Karpas-422 (cell line): Measurements from ENCODE around the gene EPB41L2. TPM values are rescaled to one million over a fixed set of nuclear protein-coding genes. Genes with fewer than 3 reads are reported as not detected.
"Not testable (repeated sequence)": the region's sequence is repeated elsewhere in the genome, so short reads cannot be mapped to it uniquely, and the experiment has no call there.

Experiments used
- DNase-seq: peaks from one replicate; pipeline ENCODE4 v3.0.0-alpha.2; 2015
- H2AFZ ChIP-seq: fragments of 200-600 bp; sonication (generic); 2 replicates; pipeline ENCODE4 v1.6.1; 2014; ENCODE audit warnings: antibody characterized with exemption, low read length, mixed read lengths
- H3K27ac ChIP-seq: fragments of 200-600 bp; sonication (generic); 2 replicates; pipeline ENCODE4 v1.5.1; 2014; ENCODE audit warnings: mild to moderate bottlenecking, low read length, moderate library complexity
- H3K27me3 ChIP-seq: fragments of 200-600 bp; sonication (generic); 2 replicates; pipeline ENCODE4 v1.6.1; 2014; ENCODE audit warnings: low read length, mixed read lengths
- H3K36me3 ChIP-seq: fragments of 200-600 bp; sonication (generic); 2 replicates; pipeline ENCODE4 v1.6.1; 2014; ENCODE audit warnings: low read length, mixed read lengths; ENCODE audit not compliant: insufficient read depth
- H3K4me1 ChIP-seq: fragments of 200-600 bp; sonication (generic); 2 replicates; pipeline ENCODE4 v1.6.1; 2014; ENCODE audit warnings: mild to moderate bottlenecking, low read length, mixed read lengths
- H3K4me2 ChIP-seq: fragments of 200-600 bp; sonication (generic); 2 replicates; pipeline ENCODE4 v1.6.1; 2014; ENCODE audit warnings: low read length, low read depth, mild to moderate bottlenecking; ENCODE audit not compliant: poor library complexity, severe bottlenecking
- H3K4me3 ChIP-seq: fragments of 200-600 bp; sonication (generic); 2 replicates; pipeline ENCODE4 v1.5.1; 2014; ENCODE audit warnings: mild to moderate bottlenecking, antibody characterized with exemption, low read length, mixed read lengths
- H3K79me2 ChIP-seq: fragments of 200-600 bp; sonication (generic); 2 replicates; pipeline ENCODE4 v1.6.1; 2014; ENCODE audit warnings: mild to moderate bottlenecking, low read length, mixed read lengths
- H3K9ac ChIP-seq: fragments of 200-600 bp; sonication (generic); 2 replicates; pipeline ENCODE4 v1.6.0; 2014; ENCODE audit warnings: low read length
- H3K9me2 ChIP-seq: fragments of 200-600 bp; sonication (generic), shearing (Covaris generic); replicated peaks from 2 replicates; pipeline ENCODE4 v1.6.0; 2014; ENCODE audit warnings: mild to moderate bottlenecking, low read length, moderate library complexity; ENCODE audit not compliant: insufficient read depth
- H3K9me3 ChIP-seq: fragments of 300-700, 200-600 bp; sonication (generic); 2 replicates; pipeline ENCODE4 v1.6.1; 2014; ENCODE audit warnings: low read length, mixed read lengths
- H4K20me1 ChIP-seq: fragments of 200-600 bp; sonication (generic); 2 replicates; pipeline ENCODE4 v1.6.1; 2014; ENCODE audit warnings: mild to moderate bottlenecking, antibody characterized with exemption, low read length, low read depth; ENCODE audit not compliant: insufficient read depth
- total RNA-seq: library from RNA; depleted of rRNA; stranded (reverse); fragments of >200 nt; shearing (Covaris generic); gene quantifications from 2 replicates; pipeline ENCODE4 v1.2.3, GENCODE V29; 2014; ENCODE audit warnings: low replicate concordance

EPB41L2 gene
- total RNA-seq, 1 experiment from 2014 or later = 1.7 TPM

DNA sequence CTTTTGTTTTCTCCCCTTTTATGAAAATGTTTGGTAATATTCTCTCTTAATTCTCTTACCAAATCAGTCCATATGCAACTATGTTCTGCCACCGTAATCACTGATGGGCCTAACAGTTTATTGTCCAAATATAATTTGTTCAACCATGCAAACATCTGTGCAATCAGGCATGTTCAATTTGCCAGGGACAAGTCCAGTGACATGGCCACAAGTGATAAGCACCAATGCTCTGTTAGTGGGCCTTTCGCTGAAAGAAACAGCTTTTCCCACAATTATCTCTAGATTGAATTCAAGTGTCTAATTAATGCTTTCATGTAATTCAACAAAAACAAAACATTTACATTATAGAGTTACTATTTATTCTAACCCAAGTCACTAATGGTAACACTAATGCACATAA is 53.3 kb downstream of the EPB41L2 start:
- Histone ChIP-seq H3K36me3 (no peaks in the 10 kb centered on the region), H3K4me1 (no peaks in the 10 kb centered on the region), H2AFZ (no peak overlapping the region), H3K4me3 (no peak overlapping the region), H3K9me3 (no peaks in the 10 kb centered on the region), H3K27ac (no peak overlapping the region), H3K4me2 (no peak overlapping the region), H3K27me3 (no peaks in the 10 kb centered on the region), H4K20me1 (no peaks in the 10 kb centered on the region), H3K79me2 (no peaks in the 10 kb centered on the region), H3K9me2 (no peaks in the 10 kb centered on the region), H3K9ac (no peak overlapping the region)
- no peak for DNase-seq

DNA sequence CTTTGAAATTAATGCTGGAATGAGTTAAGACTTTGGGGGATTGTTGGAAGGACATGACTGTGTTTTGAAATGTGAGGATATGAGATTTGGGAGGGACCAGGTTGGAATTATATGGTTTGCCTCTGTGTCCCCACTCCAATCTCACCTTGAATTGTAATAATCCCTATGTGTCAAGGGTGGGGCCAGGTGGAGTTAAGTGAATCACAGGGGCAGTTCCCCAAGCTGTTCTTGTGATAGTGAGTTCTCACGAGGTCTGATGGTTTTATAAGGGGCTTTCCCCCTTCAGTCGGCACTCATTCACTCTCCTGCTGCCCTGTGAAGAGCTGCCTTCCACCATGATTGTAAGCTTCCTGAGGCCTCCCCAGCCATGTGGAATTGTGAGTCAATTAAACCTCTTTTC is 54.1 kb downstream of the EPB41L2 start:
- DNase-seq, H3K4me3 ChIP-seq, H3K9me2 ChIP-seq, H3K4me1 ChIP-seq, H3K27ac ChIP-seq, H3K9ac ChIP-seq, H3K27me3 ChIP-seq, H4K20me1 ChIP-seq, H3K4me2 ChIP-seq, H3K9me3 ChIP-seq, H2AFZ ChIP-seq, H3K79me2 ChIP-seq, H3K36me3 ChIP-seq: not testable (repeated sequence)

DNA sequence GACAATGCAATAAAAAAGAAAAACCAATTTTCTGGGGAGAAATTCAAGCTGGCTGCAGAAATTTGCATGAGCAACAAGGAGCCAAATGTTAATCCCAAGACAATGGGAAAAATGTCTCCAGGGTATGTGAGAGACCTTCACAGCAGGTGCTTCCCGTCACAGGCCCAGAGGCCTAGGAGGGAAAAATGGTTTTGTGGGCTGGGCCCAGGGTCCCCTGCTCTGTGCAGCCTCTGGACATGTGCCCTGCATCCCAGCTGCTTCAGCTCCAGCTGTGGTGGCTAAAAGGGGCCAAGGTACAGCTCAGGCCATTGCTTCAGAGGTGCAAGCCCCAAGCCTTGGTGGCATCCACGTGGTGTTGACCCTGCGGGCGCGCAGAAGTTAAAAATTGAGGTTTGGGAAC is 55.1 kb downstream of the EPB41L2 start:
- not testable (repeated sequence) for H2AFZ ChIP-seq, H3K27ac ChIP-seq, H4K20me1 ChIP-seq, H3K36me3 ChIP-seq, H3K4me3 ChIP-seq, H3K4me1 ChIP-seq, H3K79me2 ChIP-seq, H3K4me2 ChIP-seq, H3K9me3 ChIP-seq, H3K27me3 ChIP-seq, DNase-seq, H3K9me2 ChIP-seq, H3K9ac ChIP-seq

DNA sequence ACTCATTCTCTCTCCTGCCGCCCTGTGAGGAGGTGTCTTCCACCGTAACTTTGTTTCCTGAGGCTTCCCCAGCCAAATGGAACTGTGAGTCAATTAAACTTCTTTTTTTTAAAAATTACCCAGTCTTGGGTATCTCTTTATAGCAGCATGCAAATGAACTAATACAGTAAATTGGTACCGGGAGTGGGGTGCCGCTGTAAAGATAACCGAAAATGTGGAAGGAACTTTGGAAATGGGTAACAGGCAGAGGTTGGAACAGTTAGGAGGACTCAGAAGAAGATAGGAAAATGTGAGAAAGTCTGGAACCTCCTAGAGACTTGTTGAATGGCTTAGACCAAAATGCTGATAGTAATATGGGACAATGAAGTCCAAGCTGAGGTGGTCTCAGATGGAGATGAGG is 55.8 kb downstream of the EPB41L2 start:
- H3K4me3 ChIP-seq = no peak overlapping the region
- H3K9me2 ChIP-seq = no peaks in the 10 kb centered on the region
- H3K4me1 ChIP-seq = no peaks in the 10 kb centered on the region
- no peak for DNase-seq
- no peaks in the 10 kb centered on the region for H4K20me1 ChIP-seq
- H3K79me2 ChIP-seq = no peaks in the 10 kb centered on the region
- H3K9me3 ChIP-seq = no peaks in the 10 kb centered on the region
- no peak overlapping the region for H2AFZ ChIP-seq
- no peak overlapping the region for H3K4me2 ChIP-seq
- H3K9ac ChIP-seq = no peak overlapping the region
- H3K27me3 ChIP-seq = no peaks in the 10 kb centered on the region
- no peak overlapping the region for H3K27ac ChIP-seq
- H3K36me3 ChIP-seq = no peaks in the 10 kb centered on the region

GRCh38 chr6:131005439-131006016 is 57.5 kb downstream of the EPB41L2 start:
- no peak overlapping the region for H3K4me2 ChIP-seq
- H3K79me2 ChIP-seq = no peaks in the 10 kb centered on the region
- H3K9me2 ChIP-seq = no peaks in the 10 kb centered on the region
- no peaks in the 10 kb centered on the region for H3K36me3 ChIP-seq
- H2AFZ ChIP-seq = no peak overlapping the region
- H3K27ac ChIP-seq = no peak overlapping the region
- no peaks in the 10 kb centered on the region for H3K9me3 ChIP-seq
- no peaks in the 10 kb centered on the region for H3K27me3 ChIP-seq
- no peak overlapping the region for H3K9ac ChIP-seq
- no peaks in the 10 kb centered on the region for H3K4me1 ChIP-seq
- H4K20me1 ChIP-seq = no peaks in the 10 kb centered on the region
- DNase-seq = no peak
- no peak overlapping the region for H3K4me3 ChIP-seq

- no peaks in the 10 kb centered on the region for H3K9me2 ChIP-seq
- DNase-seq = no peak
- no peak overlapping the region for H3K4me2 ChIP-seq
- H3K36me3 ChIP-seq = no peaks in the 10 kb centered on the region
- H4K20me1 ChIP-seq = no peaks in the 10 kb centered on the region
- no peaks in the 10 kb centered on the region for H3K4me1 ChIP-seq
- H2AFZ ChIP-seq = no peak overlapping the region
- no peak overlapping the region for H3K9ac ChIP-seq
- H3K4me3 ChIP-seq = no peak overlapping the region
- H3K9me3 ChIP-seq = no peaks in the 10 kb centered on the region
- no peak overlapping the region for H3K27ac ChIP-seq
- H3K79me2 ChIP-seq = no peaks in the 10 kb centered on the region
- H3K27me3 ChIP-seq = no peaks in the 10 kb centered on the region
These were observed 58.1 kb downstream of the EPB41L2 start for GRCh38 chr6:131004936-131005335.

DNA sequence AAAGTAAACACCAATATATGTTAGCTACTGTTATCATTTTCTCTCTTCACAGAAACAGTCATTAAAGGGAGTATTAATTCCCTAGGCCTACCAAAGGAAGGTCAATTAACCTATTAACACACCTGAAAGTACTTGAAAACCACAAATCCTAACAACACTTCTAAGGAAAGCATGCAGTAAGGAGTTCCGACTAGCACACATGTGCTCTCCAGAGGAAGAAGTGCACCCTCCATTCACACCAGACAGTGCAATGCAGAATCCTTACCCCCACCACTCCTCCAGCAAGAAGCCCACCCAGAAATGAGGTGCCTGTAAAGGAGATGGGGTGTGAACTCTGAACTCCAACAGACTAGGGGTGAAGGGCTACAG is 58.7 kb downstream of the EPB41L2 start:
- DNase-seq = no peak
- Histone ChIP-seq H3K4me2 (no peak overlapping the region), H3K27ac (no peak overlapping the region), H3K79me2 (no peaks in the 10 kb centered on the region), H3K36me3 (no peaks in the 10 kb centered on the region), H3K9ac (no peak overlapping the region), H3K4me1 (no peaks in the 10 kb centered on the region), H3K27me3 (no peaks in the 10 kb centered on the region), H3K9me2 (no peaks in the 10 kb centered on the region), H2AFZ (no peak overlapping the region), H4K20me1 (no peaks in the 10 kb centered on the region), H3K4me3 (no peak overlapping the region), H3K9me3 (no peaks in the 10 kb centered on the region)

GRCh38 chr6:131003488-131004386 is 59.3 kb downstream of the EPB41L2 start:
- no peaks in the 10 kb centered on the region for H3K9me3 ChIP-seq
- H3K4me1 ChIP-seq = no peaks in the 10 kb centered on the region
- no peak overlapping the region for H2AFZ ChIP-seq
- H4K20me1 ChIP-seq = no peaks in the 10 kb centered on the region
- no peaks in the 10 kb centered on the region for H3K9me2 ChIP-seq
- no peaks in the 10 kb centered on the region for H3K36me3 ChIP-seq
- H3K27me3 ChIP-seq = no peaks in the 10 kb centered on the region
- H3K27ac ChIP-seq = no peak overlapping the region
- no peaks in the 10 kb centered on the region for H3K79me2 ChIP-seq
- DNase-seq = no peak
- no peak overlapping the region for H3K9ac ChIP-seq
- H3K4me3 ChIP-seq = no peak overlapping the region
- no peak overlapping the region for H3K4me2 ChIP-seq
